Measurements from ENCODE around the gene FAM181A.

The FAM181A gene

GRCh38 chr14:93929048-93929535 is 1.9 kb downstream of the FAM181A start:
- no peak for DNase-seq

DNA sequence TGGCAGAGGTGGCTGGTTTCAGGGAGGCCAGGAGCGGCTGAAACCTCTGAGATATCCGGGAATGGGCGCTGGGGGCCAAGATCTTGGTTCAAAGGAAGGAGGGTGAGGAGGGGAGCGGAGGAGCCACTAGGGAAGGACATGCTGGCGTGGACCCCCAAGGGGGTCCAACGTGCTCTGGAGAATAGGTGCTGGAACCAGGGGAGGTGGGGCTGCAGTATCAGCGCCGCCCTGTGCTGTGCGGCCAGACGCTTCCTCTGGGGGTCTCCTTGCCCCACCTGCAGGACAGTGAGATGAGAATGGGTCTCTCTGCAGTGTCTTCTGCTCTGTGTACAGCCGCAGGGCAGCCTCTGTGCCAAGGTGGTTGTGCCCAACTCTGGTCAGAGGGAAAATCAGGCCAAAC is 2.5 kb downstream of the FAM181A start:
- DNase-seq = no peak

GRCh38 chr14:93930296-93930988 is 3.3 kb downstream of the FAM181A start:
- DNase-seq = no peak

DNA sequence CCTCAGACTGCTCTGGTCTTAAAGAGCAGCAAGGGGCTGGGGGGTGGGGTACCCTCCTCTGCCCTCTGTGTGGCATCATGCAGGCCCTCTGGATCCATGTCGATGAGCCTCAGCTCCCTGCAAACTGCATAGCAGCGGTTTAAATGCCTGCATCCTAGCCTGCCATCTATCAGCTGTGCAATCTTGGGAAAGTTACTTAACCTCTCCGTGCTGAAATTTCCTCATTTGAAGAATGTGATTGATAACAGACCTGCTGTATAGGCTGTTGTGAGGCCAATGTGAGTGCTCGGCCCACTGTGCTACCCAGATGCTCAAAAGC is 3.8 kb downstream of the FAM181A start:
- DNase-seq = no peak

- DNase-seq = no peak
These were observed 5.5 kb downstream of the FAM181A start for GRCh38 chr14:93932642-93933041.

GRCh38 chr14:93935213-93935612 is 8.1 kb downstream of the FAM181A start:
- DNase-seq = no peak

DNA sequence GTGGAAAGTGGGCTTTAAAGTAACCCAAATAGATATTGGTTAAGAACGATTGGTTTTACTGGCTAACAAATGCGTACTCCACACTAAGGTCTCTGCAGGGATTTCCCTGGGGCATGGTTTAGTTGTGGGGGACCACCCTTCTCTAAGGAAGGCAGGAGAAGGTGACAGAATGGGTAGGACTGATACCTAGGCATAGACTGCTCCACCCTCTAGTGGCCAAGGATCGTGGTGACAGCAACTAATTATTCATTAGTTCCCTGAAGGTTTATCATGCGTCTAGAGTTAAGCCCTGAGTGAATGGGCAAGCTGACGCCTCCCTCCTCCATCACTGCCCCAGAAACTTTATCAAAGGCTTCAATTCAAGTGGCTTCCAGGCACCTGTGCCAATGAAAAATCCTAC is 9.1 kb downstream of the FAM181A start:
- peak in 1 of 14 donors; percentile 17 for DNase-seq

DNA sequence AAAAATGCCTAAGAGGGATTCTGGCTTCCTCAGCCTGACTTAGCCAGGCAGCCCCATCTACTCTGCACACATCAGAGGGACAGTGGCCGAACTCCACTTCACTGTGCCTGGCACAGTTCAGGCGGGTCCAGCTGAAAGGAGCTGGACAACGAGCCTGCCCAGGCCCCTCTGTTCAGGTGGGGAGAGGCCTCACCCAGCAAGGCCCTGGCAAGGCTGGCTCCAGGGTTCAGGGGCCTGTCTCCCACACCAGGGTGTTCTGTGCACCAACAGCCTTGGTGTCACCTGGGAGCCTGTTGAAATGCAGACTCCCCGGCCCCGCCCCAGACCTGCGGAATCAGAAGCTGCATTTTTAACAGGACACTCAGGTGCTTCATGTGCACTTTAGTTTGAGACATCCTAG is 9.8 kb downstream of the FAM181A start:
- no peak for DNase-seq

DNA sequence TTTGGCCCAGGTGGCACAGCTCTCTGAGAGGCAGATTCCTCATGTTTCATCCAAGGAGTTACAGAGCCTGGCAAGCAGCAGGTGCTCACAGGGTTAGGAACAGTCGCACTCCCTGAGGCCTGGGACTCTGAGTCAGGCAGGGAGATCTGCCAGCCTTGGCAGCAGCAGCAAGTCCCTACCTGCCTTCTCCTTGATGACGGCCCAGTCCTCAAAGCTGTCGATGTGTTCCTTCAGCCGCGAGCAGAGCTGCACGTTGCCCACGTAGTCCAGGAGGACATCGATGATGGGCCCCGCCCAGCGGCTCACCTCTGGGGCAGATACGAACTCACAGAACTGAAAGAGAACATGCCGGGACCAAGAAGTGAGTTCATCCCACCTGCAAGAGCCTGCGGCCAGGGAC is 10.4 kb downstream of the FAM181A start:
- DNase-seq = peak in 1 of 14 donors; percentile 48

- DNase-seq = no peak
These were observed 11.7 kb downstream of the FAM181A start for GRCh38 chr14:93938751-93939303.

GRCh38 chr14:93939304-93940229 is 12.4 kb downstream of the FAM181A start:
- peak; percentile 8 to 83 (median 60) for DNase-seq

- no peak for DNase-seq
These were observed 13.3 kb downstream of the FAM181A start for GRCh38 chr14:93940437-93940836.

DNA sequence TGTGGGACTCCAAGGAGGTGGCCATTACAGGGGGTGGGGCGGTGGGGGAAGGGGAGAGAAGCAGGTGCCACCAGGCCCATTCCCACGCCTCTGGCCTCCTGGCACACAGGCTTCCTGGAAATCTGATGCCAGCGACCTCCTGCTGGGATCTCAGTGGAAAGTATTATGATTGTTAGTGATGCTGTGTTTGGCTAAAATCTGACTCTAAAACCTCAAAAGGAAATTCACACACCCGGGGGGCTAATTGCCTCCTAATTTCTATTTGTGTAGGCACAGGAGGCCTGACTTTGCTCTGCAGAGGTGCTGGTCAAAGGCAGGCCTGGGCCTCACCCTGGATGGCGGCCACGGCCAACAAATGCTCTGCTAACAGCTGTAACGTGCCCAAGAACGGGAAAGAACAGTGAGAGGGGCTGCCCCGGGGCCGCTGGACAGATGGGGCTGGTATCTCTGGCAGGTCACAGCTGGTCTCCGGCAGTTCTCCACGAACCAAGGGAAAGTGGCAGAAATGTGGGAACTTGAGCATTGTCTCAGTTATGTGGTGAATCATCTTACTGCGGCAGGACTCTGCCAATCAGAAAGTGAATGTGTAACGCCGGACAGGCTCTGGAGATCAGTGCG is 14.3 kb downstream of the FAM181A start:
- no peak for DNase-seq

GRCh38 chr14:93943052-93943451 is 15.9 kb downstream of the FAM181A start:
- no peak for DNase-seq

- no peak for DNase-seq
These were observed 16.8 kb downstream of the FAM181A start for GRCh38 chr14:93943930-93944329.

GRCh38 chr14:93944348-93945069 is 17.4 kb downstream of the FAM181A start:
- no peak for DNase-seq

- no peak for DNase-seq
These were observed 17.9 kb downstream of the FAM181A start for GRCh38 chr14:93945070-93945399.

DNA sequence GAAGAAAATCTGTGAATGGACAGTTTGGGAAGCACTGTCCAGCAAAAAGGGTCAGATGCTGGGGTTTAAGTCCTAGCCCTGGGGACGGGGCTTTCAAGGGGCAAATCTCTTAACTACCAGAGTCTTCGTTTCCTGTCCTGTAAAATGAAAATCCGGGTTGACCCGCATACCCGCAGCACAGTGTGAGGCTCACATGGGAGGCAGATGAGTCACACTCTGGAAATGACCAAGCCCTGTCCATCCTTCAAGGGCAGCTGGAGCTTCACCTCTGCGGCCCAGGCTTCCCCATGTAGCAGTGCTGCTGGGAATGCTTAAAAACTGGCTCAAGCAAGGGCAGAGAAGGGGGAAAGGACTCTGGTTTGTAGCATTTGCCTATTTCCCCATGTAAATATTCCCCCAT is 19.0 kb downstream of the FAM181A start:
- DNase-seq = no peak

- no peak for DNase-seq
These were observed 19.5 kb downstream of the FAM181A start for GRCh38 chr14:93946541-93947090.

GRCh38 chr14:93947282-93947681 is 20.1 kb downstream of the FAM181A start:
- no peak for DNase-seq

DNA sequence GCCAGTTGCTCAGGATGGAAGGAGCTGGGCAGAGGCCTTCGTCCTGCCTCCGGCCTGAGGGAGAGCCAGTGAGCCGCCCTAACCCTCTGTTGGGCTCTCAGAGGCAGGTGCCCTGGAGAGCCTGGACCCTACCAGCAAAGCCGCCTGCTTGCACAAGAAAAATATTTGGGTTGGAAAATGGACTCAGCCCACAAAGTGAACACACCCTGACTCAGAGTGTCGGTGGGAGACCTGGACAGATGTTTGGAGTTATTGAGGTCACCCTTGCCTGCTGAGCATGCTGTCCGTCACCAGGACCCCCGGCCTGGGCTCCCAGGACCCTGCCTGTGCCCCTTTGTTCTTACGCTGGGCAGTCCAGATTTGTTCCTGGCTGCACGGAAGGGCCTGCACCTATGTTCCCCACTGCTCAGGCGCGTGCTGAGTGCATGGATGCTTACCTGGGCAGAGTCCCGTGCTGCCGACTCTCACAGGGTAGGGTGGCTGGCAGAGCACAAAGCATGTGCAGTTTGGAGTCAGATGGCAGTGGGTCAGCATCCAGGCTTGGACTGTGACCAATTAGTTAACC is 22.4 kb downstream of the FAM181A start:
- no peak for DNase-seq

Data from C1 segment of cervical spinal cord (tissue), 14 donors.